ENCODE results near the gene A1BG.

DNA sequence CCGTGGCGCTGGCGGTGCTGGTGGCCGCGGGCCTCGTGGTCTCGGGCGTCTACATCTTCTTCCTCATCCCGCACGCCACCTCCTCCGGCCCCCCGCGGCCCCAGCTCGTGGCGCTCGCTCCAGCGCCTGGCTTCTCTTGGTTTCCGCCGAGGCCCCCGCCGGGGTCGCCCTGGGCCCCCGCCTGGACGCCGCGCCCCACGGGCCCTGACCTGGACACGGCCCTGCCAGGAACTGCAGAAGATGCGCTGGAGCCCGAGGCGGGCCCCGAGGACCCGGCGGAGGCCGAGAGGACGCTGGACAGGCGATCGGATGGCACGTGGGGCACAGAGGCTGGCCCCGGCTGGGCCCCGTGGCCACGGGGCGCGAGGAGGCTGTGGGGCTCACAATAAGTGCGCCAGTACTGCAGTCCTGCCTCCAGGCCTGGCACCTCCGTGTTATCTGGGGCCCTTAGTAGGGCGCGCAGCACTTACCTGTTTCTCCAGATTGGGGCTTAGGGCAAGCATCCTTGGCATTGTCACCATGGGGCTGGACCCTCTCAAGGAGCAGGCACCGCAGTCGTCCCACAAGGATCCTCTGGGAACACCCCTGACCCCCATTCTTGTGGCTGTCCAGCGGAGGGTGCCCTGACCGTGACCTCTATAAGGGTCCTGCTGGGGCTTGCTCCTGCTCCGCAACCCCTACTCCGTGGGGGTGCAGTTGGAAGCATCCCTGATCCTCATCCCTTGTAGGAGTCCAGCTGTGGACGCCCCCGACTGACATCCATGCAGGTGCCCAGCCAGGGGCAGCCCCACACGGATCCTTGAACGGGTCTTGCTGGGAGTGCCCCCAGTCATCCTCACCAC, 43.6 kb upstream of the A1BG start:
- TF ChIP-seq POLR2A (IDR thresholded peaks at IDR 0.05) (no peak), POLR2AphosphoS5 (IDR thresholded peaks at IDR 0.05) (no peak)
- TF ChIP-seq, protein P1, sequence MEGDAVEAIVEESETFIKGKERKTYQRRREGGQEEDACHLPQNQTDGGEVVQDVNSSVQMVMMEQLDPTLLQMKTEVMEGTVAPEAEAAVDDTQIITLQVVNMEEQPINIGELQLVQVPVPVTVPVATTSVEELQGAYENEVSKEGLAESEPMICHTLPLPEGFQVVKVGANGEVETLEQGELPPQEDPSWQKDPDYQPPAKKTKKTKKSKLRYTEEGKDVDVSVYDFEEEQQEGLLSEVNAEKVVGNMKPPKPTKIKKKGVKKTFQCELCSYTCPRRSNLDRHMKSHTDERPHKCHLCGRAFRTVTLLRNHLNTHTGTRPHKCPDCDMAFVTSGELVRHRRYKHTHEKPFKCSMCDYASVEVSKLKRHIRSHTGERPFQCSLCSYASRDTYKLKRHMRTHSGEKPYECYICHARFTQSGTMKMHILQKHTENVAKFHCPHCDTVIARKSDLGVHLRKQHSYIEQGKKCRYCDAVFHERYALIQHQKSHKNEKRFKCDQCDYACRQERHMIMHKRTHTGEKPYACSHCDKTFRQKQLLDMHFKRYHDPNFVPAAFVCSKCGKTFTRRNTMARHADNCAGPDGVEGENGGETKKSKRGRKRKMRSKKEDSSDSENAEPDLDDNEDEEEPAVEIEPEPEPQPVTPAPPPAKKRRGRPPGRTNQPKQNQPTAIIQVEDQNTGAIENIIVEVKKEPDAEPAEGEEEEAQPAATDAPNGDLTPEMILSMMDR (IDR thresholded peaks at IDR 0.05 in 8 of 11, conservative IDR thresholded peaks at IDR 0.05 in 3 of 11): no peak

Measured in spleen (tissue), 7 donors.